Astrocyte (in vitro differentiated cells and primary cell): ENCODE results near the gene ACOX3.

Experiments used
- EZH2 ChIP-seq: IDR thresholded peaks from 2 replicates; pipeline ENCODE4 v1.6.1; 2012; ENCODE audit warnings: mild to moderate bottlenecking, low read length, inconsistent platforms; ENCODE audit not compliant: insufficient read depth
- TF ChIP-seq, protein P1 (sequence below): IDR thresholded peaks from 2 replicates; pipeline ENCODE4 v1.5.1; 2011; ENCODE audit warnings: low read depth, mild to moderate bottlenecking, inconsistent platforms, low read length, moderate library complexity; ENCODE audit not compliant: insufficient read depth

GRCh38 chr4:8324640-8325239 lies 115.8 kb downstream of the ACOX3 start:
- TF ChIP-seq, protein P1, sequence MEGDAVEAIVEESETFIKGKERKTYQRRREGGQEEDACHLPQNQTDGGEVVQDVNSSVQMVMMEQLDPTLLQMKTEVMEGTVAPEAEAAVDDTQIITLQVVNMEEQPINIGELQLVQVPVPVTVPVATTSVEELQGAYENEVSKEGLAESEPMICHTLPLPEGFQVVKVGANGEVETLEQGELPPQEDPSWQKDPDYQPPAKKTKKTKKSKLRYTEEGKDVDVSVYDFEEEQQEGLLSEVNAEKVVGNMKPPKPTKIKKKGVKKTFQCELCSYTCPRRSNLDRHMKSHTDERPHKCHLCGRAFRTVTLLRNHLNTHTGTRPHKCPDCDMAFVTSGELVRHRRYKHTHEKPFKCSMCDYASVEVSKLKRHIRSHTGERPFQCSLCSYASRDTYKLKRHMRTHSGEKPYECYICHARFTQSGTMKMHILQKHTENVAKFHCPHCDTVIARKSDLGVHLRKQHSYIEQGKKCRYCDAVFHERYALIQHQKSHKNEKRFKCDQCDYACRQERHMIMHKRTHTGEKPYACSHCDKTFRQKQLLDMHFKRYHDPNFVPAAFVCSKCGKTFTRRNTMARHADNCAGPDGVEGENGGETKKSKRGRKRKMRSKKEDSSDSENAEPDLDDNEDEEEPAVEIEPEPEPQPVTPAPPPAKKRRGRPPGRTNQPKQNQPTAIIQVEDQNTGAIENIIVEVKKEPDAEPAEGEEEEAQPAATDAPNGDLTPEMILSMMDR = no peak
- TF ChIP-seq EZH2 = no peak
